IMR-90 (cell line): ENCODE results near the gene PRKAR1B.

Experiments
- BHLHE40 ChIP-seq: fragments of 150-350 bp; IDR thresholded peaks from 2 replicates; pipeline ENCODE4 v1.6.1; 2016; ENCODE audit warnings: mild to moderate bottlenecking, low read depth, low read length
- CEBPB ChIP-seq: IDR thresholded peaks from 2 replicates; pipeline ENCODE4 v1.6.1; 2012; ENCODE audit warnings: low read depth, low read length, improper control_type of control experiment
- CTCF ChIP-seq: conservative IDR thresholded peaks from 2 replicates; pipeline ENCODE4 v1.5.1; 2012; ENCODE audit warnings: mild to moderate bottlenecking, low read depth, low read length, improper control_type of control experiment
- FOS ChIP-seq: fragments of 150-350 bp; IDR thresholded peaks from 2 replicates; pipeline ENCODE4 v1.6.1; 2016; ENCODE audit warnings: low read depth, low read length
- MXI1 ChIP-seq: IDR thresholded peaks from 2 replicates; pipeline ENCODE4 v1.6.1; 2012; ENCODE audit warnings: low read depth, mild to moderate bottlenecking, low read length, moderate library complexity, borderline replicate concordance
- POLR2A ChIP-seq: IDR thresholded peaks from 2 replicates; pipeline ENCODE4 v1.6.1; 2012; ENCODE audit warnings: mild to moderate bottlenecking, low read depth, low read length
- RAD21 ChIP-seq: IDR thresholded peaks from 2 replicates; pipeline ENCODE4 v1.6.1; 2012; ENCODE audit warnings: low read length, improper control_type of control experiment
- SMC3 ChIP-seq: fragments of 150-350 bp; IDR thresholded peaks from 2 replicates; pipeline ENCODE4 v1.6.1; 2016; ENCODE audit warnings: low read depth, mild to moderate bottlenecking, antibody characterized with exemption, low read length, moderate library complexity
- USF2 ChIP-seq: fragments of 150-350 bp; IDR thresholded peaks from 2 replicates; pipeline ENCODE4 v1.6.1; 2017; ENCODE audit warnings: mild to moderate bottlenecking, antibody characterized with exemption, low read length, low read depth

- TF ChIP-seq USF2 (no peak), CEBPB (no peak), RAD21 (no peak), CTCF (no peak), POLR2A (no peak), FOS (no peak), MXI1 (no peak), SMC3 (no peak), BHLHE40 (no peak)
Measured at GRCh38 chr7:610531-611280, 116.4 kb downstream of the PRKAR1B start.
